Fibroblast of lung (primary cell): ENCODE results near the gene SCN8A.

Source experiments
- EZH2 ChIP-seq: IDR thresholded peaks from 2 replicates; pipeline ENCODE4 v1.5.1; 2012; ENCODE audit warnings: low read length, control low read depth, mild to moderate bottlenecking; ENCODE audit errors: missing control alignments
- TF ChIP-seq, protein P1 (sequence below), 2 donors: IDR thresholded peaks in 1 of 2; conservative IDR thresholded peaks in 1 of 2; 1 replicate in 1 of 2; 2 replicates in 1 of 2; pipeline ENCODE4 v1.5.1; 2011 to 2012; ENCODE audit warnings: low read length in 2 of 2, control low read depth in 1 of 2, inconsistent platforms in 1 of 2, low read depth in 1 of 2, mild to moderate bottlenecking in 1 of 2

DNA sequence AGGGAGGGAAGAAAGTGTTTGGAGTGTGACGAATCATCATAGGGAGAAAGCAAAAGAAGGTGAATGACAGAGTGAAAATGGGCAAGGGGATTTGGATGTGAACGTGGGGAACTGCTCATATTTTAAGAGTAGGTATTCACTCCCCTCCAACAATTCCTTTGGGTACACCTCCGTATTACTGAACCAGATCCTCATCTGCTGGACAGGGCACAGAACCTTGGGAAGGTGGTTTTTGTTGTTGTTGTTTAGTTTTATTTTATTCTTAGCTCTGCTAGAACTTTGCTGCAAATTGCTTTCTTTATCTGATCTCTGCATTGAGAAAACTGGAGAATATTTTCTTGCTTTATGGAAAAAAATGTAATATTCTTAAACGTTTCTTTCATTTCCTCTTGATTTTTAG, 7.1 kb downstream of the SCN8A start:
- TF ChIP-seq, protein P1, sequence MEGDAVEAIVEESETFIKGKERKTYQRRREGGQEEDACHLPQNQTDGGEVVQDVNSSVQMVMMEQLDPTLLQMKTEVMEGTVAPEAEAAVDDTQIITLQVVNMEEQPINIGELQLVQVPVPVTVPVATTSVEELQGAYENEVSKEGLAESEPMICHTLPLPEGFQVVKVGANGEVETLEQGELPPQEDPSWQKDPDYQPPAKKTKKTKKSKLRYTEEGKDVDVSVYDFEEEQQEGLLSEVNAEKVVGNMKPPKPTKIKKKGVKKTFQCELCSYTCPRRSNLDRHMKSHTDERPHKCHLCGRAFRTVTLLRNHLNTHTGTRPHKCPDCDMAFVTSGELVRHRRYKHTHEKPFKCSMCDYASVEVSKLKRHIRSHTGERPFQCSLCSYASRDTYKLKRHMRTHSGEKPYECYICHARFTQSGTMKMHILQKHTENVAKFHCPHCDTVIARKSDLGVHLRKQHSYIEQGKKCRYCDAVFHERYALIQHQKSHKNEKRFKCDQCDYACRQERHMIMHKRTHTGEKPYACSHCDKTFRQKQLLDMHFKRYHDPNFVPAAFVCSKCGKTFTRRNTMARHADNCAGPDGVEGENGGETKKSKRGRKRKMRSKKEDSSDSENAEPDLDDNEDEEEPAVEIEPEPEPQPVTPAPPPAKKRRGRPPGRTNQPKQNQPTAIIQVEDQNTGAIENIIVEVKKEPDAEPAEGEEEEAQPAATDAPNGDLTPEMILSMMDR (conservative IDR thresholded peaks at IDR 0.05 in 1 of 2, IDR thresholded peaks at IDR 0.05 in 1 of 2; ENCODE audit: low read depth in 1 of 2, low read length in 2 of 2): no peak
- TF ChIP-seq EZH2: no peak
